Embryonic facial prominence (tissue), 1 donor: Measurements from ENCODE around the gene HOXB1.

Experiments
- DNase-seq: peaks from one replicate; pipeline ENCODE4 v3.0.0-alpha.2; 2016; ENCODE audit errors: extremely low spot score

The HOXB1 gene

DNA sequence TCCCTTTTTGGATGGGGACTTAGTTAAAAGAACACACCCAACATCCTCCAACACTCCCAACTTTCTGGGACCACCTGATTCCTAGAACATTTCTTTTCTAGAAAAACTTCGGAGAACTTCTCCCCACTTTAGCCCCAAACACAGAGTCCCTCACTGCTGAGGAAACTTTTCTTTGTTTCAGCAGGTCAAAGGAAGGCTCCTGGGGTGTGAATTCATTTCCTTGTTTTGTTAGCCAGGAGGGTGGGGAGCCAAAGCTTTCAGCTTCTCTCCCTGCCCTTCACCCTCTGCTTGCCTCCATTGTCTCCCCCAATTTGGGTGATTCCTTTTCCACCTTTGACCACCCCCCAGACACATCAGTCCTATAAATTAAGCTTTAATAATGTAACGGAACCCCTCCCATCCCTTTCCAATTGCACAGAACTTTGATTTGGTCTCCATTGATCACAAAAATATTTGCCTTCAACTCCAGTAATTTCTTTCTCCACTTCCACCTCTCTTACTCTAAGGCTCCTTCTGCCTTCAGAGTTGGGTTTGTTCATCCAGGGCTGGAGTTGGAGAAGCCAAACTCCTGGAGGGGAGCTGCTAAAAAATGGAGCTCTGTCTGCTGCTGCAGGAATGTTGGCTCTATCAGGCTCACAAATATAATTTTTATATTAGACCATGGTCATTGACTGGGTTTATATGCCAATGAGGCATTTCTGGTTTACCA lies 37.0 kb upstream of the HOXB1 start:
- no peak for DNase-seq

DNA sequence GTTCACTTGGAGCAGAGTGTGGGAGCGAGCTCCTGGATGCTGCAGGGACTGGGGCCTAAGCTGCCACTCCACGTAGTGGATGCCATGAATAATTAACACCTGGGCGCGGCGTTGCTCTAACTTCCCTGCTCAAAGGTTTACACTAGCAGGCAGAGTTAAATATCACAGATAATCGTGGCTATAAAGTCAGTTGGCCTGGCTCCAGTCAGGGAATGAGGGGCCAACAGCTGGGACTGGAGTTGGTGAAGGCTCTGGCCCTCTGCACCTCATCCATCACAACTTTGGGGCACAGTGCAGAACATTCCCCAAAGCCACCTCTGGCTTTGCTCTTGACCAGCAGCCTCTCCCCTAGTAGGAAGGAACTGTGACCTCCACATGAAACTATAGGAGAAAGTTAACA lies 36.4 kb upstream of the HOXB1 start:
- DNase-seq = no peak

DNA sequence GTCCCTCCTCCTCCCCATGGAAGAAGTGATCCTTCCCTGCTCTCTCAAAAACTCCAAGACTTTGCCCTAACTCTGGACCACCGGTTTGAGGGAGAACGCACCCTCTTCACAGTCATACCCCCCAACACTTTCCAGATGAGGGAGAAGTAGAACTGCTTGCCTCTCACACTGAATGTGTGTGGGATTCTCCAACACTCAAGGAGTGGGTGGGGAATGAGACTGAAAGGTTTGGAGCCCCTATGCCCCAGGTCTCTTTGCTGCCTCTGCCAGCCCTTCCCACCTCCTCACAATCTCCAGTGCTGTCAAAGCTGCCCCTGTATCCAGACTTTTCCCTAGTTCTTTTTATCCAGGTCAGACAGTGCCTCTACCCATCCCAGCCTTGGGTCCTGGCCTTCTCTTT lies 35.9 kb upstream of the HOXB1 start:
- DNase-seq = no peak

DNA sequence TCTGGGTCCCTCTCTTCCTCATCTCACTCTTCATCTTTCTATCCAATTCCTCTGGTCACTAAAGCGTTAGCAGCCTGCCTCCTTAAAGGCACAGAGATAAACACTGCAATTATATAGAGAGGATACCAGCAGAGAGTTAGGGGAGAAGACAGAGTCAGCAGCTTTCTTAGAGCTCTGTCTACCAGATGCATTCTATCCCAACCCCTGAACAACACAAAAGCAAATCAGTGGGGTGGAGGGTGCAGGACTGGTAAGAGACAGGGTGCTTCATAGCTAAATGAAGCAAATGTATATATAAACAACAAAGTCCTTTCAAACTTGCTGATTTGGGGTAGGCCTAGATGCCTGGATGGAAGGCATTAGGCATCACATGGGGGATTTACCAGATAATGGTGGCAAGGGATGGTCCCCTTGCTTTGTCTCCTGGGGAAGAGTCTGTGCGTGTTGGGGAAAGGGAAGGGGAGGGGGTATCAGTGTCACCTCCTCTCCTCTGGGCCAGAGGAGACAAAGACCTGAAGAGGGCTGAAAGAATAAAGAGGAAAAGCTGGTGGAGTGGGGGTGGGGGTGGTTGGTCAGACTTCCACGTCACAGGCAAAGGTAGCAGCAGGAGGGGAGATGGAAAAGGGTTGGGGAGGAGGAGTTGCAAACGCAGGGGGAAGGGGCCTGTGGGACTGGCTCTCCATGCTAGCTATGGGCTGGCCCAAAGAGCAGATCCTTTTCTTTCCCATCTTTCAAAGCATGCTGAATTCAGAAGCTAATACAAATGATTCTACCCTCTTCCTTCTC lies 35.3 kb upstream of the HOXB1 start:
- DNase-seq = no peak

DNA sequence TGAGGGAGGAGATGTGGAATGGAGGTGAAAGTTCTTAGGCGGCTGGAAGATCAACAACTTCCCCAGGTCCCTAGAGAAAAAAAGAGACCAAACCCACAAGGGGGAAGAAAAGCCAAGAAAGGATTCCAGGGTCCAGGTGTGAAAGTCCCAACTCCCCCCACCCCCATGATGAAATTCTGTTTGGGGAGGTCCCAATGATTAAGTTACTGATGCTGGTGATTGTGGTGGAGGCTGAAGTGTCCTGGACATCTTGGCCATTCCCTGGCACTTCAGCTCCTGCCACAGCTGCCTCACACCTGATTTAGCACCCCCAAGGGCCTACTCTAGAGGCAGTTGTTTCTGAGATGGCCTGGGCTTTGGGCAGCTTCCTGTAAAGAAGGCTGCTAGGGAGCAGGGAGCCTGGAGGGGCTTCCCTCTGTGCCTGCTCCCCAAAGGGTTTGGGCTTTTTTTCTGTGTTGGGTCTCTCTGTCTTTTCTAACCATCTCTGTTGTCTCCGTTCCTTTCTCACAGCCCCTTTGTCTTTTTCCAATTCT lies 34.3 kb upstream of the HOXB1 start:
- no peak for DNase-seq

DNA sequence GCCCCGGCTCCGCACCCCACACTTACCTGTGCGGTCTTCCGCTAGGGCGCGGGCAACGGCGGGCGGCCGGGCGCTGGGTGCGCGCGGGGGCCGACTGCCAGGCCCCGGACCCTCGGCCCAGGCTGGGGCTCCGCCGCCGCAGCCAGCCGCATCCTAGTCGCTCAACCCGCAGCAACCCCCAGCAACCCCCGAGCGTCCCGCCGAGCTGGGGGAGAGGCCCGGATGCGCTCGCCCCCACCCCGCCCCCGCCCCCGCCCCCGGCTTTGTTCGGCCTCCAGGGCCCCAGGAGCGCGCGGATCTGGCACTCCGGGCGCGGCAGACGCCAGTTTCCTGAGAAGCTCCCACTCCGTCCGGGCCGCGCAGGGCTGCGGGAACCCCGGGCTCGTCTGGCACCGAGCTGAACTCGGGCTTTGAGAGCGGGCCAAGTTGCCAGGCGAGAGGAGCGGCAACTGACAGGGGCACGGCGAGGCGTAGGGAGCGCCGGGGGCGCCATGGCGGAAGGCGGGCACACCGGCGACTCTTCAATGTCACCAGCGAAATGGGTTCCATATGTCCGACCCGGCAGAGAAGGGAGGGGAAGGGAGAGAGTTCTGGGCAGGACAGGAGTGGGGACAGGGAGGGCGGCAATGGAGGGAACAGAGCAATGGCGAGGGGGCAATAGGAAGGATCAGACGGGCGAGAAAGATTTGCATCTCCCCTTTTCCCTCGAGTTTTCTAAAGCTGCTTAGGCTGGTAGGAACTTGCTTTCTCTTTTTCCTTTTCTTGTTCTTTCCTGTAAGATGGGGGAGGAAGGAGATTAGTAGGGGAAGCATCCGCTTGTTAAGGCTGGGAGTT lies 33.6 kb upstream of the HOXB1 start:
- DNase-seq = no peak

DNA sequence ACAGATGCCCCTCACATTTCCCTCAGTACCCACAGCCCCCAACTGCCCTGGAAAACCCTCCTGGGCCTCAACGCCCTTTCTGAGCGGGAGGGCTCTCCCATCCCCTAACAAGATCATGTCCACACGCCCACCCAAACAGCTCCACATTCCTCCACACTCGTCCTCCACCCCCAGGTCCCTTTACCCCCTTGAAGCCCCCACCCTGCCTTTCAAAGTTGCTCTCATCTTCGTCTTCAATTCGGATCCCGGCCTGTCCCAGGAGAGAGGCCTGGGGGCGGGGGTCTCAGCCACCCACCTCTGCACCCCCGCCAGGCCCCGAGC lies 33.0 kb upstream of the HOXB1 start:
- no peak for DNase-seq

DNA sequence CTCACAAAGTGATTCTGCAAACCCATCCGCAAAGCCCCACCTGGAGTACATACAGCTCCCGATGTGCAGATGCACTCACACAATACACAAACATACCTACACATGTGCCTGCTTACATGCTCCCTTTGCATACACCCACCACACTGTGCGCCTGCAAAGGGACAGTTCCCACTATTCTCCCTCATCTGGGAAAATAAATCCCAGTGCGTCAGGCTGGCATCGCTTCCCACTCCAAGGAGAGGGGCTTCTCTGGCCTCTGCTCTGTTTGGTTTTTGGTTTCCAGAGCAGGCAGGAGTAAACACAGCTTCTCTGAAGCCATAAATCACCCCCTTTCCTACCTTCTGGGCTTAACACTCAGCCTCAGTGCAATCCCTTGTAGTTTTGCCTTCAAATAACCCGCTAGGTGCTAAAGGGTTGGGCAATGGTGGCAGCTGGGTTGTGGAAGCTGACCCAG lies 32.6 kb upstream of the HOXB1 start:
- DNase-seq = no peak

DNA sequence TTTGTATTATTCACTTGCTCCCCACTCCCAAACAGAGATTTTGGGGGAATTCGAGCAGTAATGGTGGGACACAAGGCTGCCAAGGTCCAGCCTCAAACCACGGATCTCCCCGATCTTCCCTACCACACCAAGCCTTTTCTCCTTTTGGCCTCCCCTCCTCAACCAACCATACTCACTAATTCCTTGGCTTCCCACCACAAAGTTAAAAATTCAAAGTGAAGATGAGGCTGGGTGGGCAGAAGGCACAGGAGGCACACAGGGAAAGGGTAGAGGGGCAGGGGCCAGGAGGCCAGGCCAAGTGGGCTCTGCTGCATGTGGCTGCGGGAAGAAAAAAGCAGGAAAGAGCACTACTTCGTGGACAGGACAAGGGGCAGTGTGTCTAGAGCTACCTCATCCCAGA lies 32.1 kb upstream of the HOXB1 start:
- no peak for DNase-seq

DNA sequence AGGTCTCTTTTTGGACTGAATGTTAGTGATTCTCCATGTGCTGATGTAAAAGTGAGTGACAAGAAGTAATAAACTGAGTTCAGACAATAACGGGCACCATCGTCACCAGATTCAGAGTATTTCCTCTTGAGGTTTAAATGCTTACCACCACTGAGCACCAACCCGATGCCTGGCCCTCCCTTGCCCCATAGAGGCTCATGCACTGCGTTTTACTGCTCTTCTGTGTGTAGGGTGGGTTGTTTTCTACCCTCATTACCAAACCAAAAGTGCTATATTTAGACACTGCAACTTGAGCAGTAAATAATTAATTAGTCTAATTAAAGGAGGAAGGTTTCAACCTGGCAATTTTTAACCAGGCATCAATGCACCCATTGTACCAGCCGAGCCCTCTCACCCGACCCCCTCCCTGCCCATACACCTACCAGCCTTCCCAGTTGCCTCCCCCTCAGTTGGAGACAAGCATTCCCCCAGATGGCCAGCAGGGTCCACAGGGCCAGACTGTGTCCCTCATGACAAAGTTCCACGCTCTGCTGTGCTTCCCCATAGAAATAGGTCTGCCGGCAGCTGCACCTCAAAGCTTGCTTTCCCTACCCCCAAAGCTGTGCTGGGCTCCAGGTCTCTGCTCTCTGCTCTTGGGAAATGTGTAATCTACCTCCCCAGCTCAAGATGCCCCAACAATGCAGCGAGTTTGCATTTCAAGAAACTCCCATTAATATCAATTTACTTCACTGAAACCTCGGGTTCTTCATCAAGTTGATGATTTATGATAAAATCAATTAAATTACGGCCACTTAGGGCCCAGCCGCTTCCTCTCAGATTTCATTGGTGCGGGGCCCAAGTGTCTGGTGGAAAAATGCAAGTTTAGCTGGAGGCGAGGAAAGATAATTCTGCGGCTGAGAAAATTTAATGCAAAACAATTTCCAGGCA lies 31.3 kb upstream of the HOXB1 start:
- no peak for DNase-seq

DNA sequence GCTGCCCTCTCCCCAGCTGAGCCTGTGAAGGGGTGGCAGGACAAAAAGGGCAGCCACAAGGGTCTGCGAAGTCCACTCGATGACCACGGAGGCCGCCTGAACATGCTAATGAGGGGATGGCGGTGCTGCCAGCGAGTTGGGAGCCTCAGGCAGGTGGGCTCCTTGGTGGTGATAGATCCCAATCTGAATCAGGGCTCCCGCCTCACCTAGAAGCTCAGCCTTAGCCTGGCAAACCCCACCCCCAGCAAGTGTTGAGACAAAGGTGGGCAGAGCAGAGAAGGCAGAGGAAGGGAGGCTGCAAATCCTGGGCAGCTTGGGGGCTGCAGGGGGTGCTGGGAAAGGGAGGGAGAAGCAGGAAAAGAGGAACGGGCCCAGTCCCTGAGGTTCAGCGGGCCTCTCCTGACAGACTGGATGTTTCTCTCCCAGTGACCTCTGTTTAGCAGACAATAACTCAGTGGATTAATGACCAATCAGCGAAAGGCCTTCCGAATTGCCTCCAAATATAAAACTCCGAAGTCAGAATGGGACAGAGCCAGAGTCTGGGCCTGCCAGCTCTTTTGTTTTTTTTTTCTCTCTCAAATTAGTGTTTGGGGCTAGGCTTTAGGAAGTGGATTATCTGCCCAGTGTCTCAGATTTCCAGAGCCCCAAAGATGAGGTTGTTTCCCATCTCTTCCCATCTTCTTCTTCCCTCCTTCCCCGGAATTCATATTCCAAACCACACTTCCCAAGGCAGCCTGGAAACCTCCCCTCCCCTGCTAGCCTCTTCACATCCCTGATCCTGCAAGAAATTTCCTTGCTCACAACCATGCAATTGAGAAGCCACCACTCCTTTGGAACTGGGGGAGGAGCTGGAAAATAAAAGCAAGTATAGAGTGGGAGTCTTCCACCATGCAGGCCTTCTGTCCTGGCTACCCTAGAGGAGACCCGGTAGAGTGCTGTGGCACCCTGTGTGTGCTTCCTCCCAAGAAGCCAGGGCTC lies 29.3 kb upstream of the HOXB1 start:
- no peak for DNase-seq

DNA sequence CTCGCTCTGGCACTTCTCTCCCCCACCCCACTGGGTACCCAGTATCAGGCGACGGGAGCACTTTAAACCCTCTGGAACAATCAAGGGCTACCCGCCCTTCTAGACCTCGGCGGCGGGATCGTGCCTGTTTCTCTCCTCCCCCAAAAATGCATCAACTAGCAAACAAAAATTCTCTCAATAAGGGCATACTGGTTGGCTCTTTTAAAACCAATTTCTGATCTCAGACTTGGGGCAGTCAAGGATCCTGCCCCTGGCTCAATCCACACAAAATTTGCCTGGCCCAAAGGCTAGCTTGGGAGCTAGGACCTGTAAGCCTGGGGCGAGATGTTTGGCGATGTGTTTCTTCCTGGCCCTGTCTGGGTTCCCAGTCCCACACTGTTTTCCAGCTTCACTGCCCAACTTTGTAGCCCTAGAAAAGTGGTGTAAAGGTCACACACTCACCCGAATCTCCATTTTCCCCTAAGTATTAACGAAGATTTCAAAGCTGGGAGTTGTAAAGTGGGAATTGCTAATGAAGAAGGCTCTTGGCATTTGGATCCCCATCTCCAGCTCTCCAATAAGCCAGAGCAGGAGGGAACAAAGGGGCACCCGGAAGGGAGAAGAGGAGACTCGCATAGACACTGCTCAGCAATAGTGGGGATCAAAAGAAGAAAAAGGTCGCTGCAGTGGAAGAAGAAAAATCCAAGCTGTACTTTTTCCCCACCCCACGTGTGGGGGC lies 28.5 kb upstream of the HOXB1 start:
- no peak for DNase-seq

DNA sequence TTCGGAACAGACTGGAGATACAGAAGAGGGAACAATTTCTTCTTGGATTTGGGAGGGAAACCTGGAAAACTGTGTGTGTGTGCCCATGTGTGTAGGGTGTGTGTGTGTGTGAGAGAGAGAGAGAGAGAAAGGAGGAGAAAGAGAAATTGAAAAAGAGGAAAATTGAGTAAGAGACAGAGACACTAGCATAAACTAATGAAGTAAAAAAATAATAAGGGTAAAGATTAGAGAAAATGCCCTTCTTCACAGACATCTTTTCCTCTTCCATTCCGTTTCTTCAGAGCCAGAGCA lies 28.0 kb upstream of the HOXB1 start:
- no peak for DNase-seq

DNA sequence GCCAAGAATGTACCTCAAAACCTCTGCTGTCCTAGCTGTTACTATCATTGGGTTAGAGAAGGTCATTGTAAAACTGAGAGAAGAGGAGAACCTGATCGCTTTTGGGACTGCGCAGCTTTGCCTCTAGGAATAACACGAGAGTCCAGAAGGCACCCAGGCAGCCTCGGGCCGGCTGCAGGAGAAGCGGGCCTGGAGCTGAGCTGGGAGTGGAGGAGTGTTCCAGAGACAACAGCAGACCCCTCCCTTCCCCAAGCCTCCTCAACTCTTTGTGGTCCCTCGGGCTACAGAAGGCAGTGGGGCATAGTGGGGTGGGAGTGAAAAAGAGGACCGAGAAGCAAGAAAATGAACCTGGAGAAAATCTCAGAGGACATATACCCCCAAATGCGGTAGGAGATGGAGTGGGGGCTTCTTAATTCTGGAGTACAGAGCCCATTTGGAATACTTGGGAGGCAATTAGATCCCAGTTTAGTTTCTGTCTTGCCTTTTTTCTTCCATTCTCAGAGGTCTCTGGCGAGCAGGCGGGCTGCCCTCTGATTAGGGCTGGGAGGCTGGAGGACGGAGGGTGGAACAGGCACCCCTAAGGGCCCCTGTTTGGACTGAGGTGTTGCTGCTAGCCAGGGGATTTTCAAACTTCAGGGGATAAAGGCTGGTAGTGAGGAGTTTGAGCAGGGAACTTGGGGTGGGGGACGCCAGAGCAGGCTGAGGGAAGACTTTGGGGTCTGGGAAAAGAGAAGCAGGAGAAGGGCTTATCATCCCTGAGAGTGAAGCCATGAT lies 27.4 kb upstream of the HOXB1 start:
- no peak for DNase-seq

DNA sequence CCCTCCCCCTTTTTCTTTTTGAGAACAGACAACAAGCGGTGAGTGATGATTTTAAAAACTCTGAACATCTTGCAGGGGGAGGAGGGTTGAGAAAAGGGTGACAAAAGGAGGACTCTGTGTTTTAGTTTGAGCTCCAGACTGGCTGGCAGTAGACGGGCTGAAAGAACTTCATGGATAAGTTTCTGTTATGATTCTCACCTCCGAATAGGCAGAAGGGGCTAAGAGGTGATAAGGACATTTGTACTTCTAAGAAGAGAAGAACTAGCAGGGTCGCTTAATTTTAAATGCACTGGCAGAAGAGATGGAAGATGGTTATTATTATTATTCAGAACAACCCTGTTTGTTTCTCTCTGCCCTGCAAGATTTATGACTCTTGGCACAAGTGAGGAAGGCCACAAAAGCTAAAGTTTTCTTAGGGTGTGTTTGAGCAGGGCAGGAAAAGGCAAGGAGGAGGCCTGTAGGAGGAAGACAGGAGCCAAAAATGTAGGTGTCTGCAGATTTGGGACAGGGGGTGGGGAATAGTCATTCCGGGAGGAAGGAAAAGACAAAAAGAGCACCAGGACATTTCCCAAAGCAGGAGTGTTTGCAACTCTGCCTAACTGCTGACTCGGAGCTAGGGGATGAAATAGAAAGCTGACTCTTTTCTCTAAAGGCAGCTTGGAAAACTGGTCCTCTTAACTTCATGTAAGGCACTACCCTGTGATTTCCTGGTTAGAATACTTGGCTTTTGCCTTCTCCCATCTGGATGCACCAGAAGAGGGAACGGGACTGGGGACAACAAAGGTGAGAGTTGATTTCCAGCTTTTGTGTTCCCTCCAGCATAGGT lies 26.0 kb upstream of the HOXB1 start:
- no peak for DNase-seq

DNA sequence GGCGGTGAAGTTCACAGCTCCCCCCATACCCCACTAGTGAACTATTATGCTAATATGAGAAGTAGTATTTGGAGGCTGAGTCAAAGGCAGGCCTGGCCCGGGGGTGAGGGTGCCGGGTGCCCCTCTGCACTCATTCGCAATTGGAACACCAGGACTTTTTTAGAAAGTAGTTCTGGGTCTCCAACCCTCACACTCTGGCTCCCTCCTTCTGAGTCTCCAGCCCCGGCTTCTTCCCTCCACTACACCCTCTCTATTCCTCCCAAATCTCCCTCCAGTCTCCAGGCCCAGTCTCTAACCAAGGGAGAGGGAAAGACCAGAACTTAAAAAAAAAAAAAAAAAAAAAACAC lies 25.4 kb upstream of the HOXB1 start:
- no peak for DNase-seq

DNA sequence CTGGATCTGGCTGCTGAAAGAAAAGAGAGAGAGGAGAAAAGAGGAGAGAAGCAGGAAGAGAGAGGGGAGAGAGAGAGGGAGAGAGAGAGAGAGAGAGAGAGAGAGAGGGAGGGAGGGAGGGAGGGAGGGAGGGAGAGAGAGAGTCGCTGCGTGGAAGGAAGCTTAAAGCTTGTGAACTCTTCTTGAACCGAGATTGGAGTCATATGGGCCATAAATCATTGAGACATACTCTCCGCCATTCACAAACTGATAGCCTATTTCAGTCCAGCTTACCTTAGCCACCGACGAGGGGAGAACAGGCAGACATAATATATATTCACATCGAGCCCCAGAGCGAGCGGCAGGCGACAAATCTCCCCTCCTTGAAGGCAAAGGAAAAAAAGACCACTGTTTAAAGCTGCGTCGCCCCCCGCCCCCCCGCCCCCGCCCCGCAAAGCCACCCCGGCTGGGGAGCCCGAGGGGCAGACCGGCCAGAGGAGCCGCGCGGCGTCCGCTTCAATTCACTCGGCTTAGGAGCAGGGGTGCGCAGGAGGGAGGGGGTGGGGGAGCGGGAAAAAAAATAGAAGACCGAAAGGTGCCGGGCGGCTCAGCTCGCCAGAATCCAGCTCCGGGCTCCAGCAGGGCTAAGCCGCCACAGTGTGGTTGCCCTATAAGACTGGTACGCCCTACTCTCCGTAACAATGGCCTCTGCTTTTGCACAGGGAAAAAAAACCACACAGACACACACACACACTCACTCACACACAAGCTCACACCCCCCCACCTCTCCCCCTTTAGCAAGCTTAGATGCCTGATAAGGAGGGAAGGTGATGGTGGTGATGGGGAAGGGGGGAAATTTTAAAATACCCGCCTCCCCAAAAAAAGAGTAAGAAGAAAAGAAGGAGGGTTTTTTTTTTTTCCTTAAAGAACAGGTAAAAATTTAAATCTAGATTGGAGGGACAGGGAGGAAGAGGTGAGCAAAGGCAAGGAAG lies 24.7 kb upstream of the HOXB1 start:
- no peak for DNase-seq
